SJSA1 (cell line): ENCODE data around the gene CYP2U1. TPM values are rescaled to one million over a fixed set of nuclear protein-coding genes. Genes with fewer than 3 reads are reported as not detected.
"Not testable (repeated sequence)": the region's sequence is repeated elsewhere in the genome, so short reads cannot be mapped to it uniquely, and the experiment has no call there.

ENCODE experiments used
- DNase-seq, 2 experiments: peaks; one replicate each; pipeline ENCODE4 v3.0.0-alpha.2; 2015 to 2020; ENCODE audit warnings: low spot score in 2 of 2, low read depth in 1 of 2
- H3K27ac ChIP-seq: fragments of 250-450 bp; sonication (Bioruptor Pico); 2 replicates; pipeline ENCODE4 v1.5.1; 2020; ENCODE audit warnings: mild to moderate bottlenecking, moderate library complexity
- H3K27me3 ChIP-seq: fragments of 250-450 bp; sonication (Bioruptor Pico); replicated peaks from 2 replicates; pipeline ENCODE4 v1.5.1; 2020; ENCODE audit warnings: mild to moderate bottlenecking, moderate library complexity
- H3K36me3 ChIP-seq: fragments of 250-450 bp; sonication (Bioruptor Pico); 2 replicates; pipeline ENCODE4 v1.5.1; 2020; ENCODE audit warnings: mild to moderate bottlenecking
- H3K4me1 ChIP-seq: fragments of 250-450 bp; sonication (Bioruptor Pico); replicated peaks from 2 replicates; pipeline ENCODE4 v1.6.1; 2021; ENCODE audit warnings: mild to moderate bottlenecking
- H3K4me3 ChIP-seq: fragments of 250-450 bp; sonication (Bioruptor Pico); 2 replicates; pipeline ENCODE4 v1.5.1; 2020; ENCODE audit warnings: mild to moderate bottlenecking
- H3K9me3 ChIP-seq: fragments of 250-450 bp; sonication (Bioruptor Pico); replicated peaks from 2 replicates; pipeline ENCODE4 v1.5.1; 2020; ENCODE audit warnings: mild to moderate bottlenecking
- total RNA-seq: library from RNA; depleted of rRNA; stranded (reverse); fragments of >200 nt; shearing (Covaris generic); gene quantifications from 2 replicates; pipeline ENCODE4 v1.2.3, GENCODE V29; 2014

CYP2U1 gene
- total RNA-seq, 1 experiment from 2014 or later: 10.4 TPM

DNA sequence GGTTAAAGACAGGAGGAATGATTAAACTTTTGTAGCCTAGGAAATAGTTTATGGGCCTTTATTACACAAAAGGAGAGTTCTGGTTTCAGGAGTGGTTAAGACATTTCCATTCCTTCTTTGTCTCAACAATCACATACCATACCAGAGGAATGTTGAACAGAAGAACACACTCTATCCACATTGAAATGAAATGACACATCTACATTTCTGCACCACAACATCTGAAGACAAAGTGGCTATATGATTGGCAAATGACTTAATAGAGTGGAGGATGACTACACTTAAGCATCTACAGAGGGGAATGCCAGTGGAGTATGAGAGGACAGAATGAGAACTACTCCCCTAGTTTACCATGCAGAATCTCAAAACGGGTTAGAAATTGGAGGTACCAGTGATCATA lies 8.0 kb downstream of the CYP2U1 start:
- Histone ChIP-seq H3K36me3 (no peaks in the 10 kb centered on the region), H3K4me1 (peaks cover 9% of the 10 kb centered on the region; the same call in 1 of the 2 replicates), H3K27ac (no peak overlapping the region), H3K4me3 (no peak overlapping the region), H3K27me3 (no peaks in the 10 kb centered on the region), H3K9me3 (no peaks in the 10 kb centered on the region)
- DNase-seq: peak in 1 of 2 experiments; percentile 31

DNA sequence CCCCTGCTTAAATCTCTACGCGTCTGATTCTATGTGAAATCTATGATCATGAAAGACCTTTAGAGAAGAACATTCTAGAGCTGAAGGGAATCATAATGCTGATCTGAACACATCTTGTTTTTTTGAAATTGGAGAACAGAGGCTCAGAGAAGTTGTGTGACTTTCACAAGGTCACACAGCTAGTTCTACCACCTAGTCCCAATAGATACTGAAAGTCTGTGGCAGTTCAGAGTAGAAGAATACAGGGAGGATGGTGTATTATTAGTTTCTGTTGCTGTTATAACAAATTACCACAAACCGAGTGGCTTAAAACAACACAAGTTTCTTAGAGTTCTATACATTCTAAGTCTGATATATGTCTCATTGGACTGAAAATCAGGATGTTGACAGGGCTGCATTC lies 14.5 kb downstream of the CYP2U1 start:
- H3K9me3 ChIP-seq: no peaks in the 10 kb centered on the region
- H3K36me3 ChIP-seq: peaks cover 14% of the 10 kb centered on the region
- no peak for DNase-seq

DNA sequence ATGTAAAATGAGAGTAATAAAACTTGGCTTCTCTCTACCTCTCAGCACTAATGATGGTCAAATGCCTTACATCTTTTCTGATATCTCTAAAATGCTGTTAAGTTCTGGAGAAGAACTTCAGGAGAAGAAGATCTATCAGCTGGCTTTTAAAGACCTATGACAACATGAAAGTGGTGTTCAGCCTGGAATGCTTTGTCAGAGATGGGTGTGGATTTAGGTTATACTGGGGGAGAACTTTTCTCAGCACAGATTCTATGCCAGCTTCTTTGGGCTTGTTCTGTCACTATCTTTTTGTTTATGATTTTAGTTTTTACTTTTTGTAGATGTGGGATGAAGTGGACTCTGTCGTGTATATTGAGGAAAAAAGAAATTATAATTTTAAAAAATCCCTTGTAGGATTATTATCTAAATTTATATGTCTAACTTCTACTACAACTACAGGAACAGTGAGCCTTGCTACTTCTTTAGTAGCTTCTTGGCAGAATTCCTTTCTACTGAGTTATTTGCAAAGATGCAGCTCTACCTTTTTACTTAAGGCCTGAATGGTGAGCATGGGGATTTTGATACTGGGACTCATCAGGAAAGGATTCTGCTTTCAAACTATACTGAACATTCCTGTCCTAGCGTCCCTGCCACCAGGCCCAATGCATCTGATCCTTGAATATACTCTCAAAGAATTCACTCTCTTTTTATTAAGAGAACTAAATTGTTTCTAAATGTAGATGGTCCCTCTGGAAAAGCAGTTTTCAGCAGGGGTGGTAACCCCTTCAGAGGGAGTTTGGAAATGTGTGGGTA lies 19.6 kb downstream of the CYP2U1 start:
- Histone ChIP-seq H3K4me3 (no peak overlapping the region), H3K9me3 (no peaks in the 10 kb centered on the region), H3K27ac (0 out of 2 replicates have a peak overlapping the region, but pooled peaks have one; percentile 14), H3K4me1 (peaks cover 13% of the 10 kb centered on the region; the same call in 1 of the 2 replicates), H3K36me3 (peaks cover 14% of the 10 kb centered on the region), H3K27me3 (no peaks in the 10 kb centered on the region; the same call in 1 of the 2 replicates)
- no peak for DNase-seq

More for the DNA sequence above, 14.5 kb downstream of the CYP2U1 start:
- no peaks in the 10 kb centered on the region for H3K27me3 ChIP-seq
- no peak overlapping the region for H3K4me3 ChIP-seq
- H3K4me1 ChIP-seq: no peaks in the 10 kb centered on the region
- H3K27ac ChIP-seq: no peak overlapping the region

DNA sequence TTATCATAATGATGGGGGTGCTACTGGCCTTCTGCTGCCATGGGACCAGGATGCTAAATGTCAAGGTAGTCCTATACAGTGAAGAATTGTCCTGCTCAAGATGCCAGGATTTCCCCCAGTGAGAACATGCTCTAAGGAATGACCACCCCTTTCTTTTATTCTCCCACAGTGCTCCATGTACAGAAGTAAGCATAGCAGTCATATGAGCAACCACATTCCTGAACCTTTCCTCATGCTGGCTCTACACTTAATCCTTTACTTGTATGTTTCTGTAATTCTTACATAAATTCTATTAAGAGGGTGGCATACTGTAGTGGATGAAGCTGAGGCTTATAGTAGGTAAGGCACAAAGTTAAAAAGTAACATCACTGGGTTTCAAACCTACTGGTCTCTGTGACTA lies 20.2 kb downstream of the CYP2U1 start:
- H3K9me3 ChIP-seq: no peaks in the 10 kb centered on the region
- peaks cover 13% of the 10 kb centered on the region; the same call in 1 of the 2 replicates for H3K4me1 ChIP-seq
- H3K4me3 ChIP-seq: no peak overlapping the region
- peak in 1 of 2 experiments; percentile 51 for DNase-seq
- H3K27ac ChIP-seq: peak overlapping the region; percentile 9; the same call in 1 of the 2 replicates
- H3K27me3 ChIP-seq: no peaks in the 10 kb centered on the region; the same call in 1 of the 2 replicates
- peaks cover 14% of the 10 kb centered on the region for H3K36me3 ChIP-seq

DNA sequence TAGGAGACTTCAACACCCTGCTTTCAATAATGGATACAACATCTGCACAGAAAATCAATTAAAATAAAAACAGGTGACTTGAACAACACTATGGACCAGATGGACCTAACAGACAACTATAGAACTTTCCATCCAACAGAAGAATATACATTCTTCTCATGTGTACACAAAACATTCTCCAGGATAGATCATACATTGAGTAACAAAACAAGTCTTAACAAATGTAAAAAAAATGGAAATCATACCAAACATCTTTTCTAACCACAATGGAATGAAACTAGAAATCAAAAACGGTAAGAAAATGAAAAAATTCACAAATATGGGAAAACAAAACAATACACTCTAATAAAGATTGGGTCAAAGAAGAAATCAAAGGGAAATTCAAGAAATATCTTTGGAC lies 24.7 kb downstream of the CYP2U1 start:
- Histone ChIP-seq H3K27ac (no peak overlapping the region), H3K4me3 (no peak overlapping the region), H3K4me1 (peaks cover 12% of the 10 kb centered on the region; the same call in 1 of the 2 replicates), H3K27me3 (no peaks in the 10 kb centered on the region; the same call in 1 of the 2 replicates), H3K36me3 (no peaks in the 10 kb centered on the region; the same call in 1 of the 2 replicates), H3K9me3 (no peaks in the 10 kb centered on the region)
- no peak for DNase-seq

DNA sequence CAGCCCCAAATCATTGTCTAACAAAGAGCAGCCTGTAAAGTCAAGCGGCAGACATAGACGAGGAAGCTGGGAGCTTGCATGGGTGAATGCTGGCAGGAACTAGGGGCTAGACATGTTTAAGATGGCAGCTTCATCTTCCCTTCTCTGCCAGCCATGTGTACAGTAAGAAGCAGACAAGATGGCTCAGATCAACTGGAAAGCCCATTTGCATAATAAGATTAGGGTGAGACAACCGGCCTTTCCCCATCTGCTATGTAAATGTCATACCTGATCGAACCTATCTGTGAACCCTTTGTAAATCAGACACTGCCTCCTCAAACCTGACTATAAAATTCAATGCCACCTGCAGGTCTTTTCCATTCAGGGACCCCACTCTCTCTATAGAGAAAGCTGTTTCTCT lies 35.6 kb downstream of the CYP2U1 start:
- Histone ChIP-seq H3K27ac (no peak overlapping the region), H3K27me3 (no peaks in the 10 kb centered on the region), H3K9me3 (no peaks in the 10 kb centered on the region), H3K4me3 (no peak overlapping the region), H3K4me1 (no peaks in the 10 kb centered on the region), H3K36me3 (no peaks in the 10 kb centered on the region)
- DNase-seq: no peak

DNA sequence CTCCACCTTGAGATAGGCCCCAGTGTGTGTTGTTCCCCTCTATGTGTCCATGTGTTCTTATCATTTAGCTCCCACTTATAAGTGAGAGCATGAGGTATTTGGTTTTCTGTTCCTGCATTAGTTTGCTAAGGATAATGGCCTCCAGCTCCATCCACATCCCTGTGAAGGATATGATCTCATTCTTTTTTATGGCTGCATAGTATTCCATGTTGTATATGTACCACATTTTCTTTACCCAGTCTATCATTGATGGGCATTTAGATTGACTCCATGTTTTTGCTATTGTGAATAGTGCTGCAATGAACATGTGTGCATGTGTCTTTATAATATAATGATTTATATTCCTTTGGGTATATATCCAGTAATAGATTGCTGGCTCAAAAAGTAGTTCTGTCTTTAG lies 36.2 kb downstream of the CYP2U1 start:
- not testable (repeated sequence) for H3K9me3 ChIP-seq, H3K4me1 ChIP-seq, H3K4me3 ChIP-seq, H3K27me3 ChIP-seq, H3K27ac ChIP-seq, DNase-seq, H3K36me3 ChIP-seq

DNA sequence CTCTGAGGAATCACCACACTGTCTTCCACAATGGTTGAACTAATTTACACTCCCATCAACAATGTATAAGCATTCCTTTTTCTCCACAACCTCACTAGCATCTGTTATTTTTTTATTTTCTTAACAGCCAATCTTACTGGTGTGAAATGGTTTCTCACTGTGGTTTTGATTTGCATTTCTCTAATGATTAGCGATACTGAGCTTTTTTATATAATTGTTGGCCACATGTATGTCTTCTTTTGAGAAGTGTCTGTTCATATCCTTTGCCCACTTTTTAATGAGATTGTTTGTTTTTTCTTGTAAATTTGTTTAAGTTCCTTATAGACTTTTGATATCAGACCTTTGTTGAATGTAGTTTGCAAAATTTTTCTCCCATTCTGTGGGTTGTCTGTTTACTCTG lies 36.6 kb downstream of the CYP2U1 start:
- H3K9me3 ChIP-seq, H3K27me3 ChIP-seq, H3K36me3 ChIP-seq, H3K4me1 ChIP-seq, H3K4me3 ChIP-seq, H3K27ac ChIP-seq, DNase-seq: not testable (repeated sequence)

DNA sequence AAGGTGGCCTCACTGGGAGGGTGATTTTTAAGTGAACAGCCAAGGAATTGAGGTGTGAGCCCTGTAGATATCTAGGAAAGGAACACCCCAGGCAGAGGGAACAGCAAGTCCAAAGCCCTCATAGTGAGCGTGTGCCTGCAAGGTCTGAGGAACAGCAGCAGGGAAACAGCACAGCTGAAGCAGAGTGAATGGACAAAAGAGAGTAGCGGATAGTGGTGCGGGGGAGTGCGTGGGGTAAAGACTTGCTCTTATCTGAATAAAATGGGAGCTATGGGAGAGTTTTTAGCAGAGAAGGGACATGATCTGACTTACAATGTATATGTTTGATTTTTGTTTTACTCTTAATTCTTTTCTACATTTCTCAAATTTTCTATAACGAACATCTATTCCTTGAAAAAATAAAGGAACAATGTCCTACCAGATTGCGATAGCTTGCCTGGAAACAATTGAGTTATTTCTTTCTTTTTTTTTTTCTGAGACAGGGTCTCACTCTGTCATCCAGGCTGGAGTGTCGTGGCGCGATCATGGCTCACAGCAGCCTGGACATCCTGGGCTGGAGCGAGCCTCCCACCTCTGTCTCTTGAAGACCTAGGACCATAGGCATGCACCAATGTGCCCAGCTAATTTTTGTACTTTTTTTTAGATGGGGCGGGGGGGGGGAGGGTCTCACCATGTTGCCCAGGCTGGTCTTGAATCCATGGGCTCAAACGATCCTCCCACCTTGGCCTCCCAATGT lies 38.9 kb downstream of the CYP2U1 start:
- H3K27ac ChIP-seq: no peak overlapping the region

DNA sequence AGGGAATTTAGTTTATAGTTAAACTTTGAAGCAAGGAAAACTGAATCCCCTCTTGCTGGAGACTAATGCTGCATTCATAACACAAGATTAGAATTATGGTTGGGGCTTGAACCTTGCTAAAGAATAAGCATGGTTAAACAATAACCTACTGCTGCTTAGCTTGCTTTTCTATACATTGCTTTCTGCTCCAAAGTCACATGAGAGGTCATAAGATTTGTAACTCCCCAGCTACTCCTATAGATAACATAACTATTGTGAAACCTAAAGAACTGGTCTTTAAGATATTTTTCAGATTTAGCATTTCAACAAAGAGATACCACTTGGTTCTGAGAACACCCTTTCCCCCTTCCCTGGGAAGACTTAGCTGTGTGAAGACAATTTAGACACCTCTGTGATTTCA lies 41.3 kb downstream of the CYP2U1 start:
- Histone ChIP-seq H3K36me3 (no peaks in the 10 kb centered on the region), H3K27me3 (no peaks in the 10 kb centered on the region), H3K9me3 (no peaks in the 10 kb centered on the region), H3K4me1 (no peaks in the 10 kb centered on the region; the same call in 1 of the 2 replicates), H3K27ac (no peak overlapping the region), H3K4me3 (no peak overlapping the region)
- no peak for DNase-seq

More for the DNA sequence above, 38.9 kb downstream of the CYP2U1 start:
- no peak overlapping the region for H3K4me3 ChIP-seq
- no peaks in the 10 kb centered on the region for H3K9me3 ChIP-seq
- no peaks in the 10 kb centered on the region for H3K27me3 ChIP-seq
- H3K4me1 ChIP-seq: no peaks in the 10 kb centered on the region; the same call in 1 of the 2 replicates
- no peak for DNase-seq
- H3K36me3 ChIP-seq: no peaks in the 10 kb centered on the region

DNA sequence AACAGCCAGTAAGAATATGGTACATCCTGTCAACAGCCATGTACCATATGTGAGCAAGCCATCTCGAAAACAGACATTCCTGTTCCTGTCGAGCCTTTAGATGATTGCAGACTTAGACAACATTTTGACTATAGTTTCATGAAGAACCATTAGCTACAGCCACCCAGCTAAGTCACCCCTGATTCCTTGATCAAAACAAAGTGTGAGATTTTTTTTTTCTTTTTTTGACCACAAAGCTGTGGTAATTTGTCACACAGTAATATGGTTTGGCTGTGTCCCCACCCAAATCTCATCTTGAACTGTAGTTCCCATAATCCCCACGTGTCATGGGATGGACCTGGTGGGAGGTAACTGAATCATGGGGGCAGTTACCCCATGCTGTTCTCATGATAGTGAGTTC lies 43.2 kb downstream of the CYP2U1 start:
- no peaks in the 10 kb centered on the region; the same call in 1 of the 2 replicates for H3K4me1 ChIP-seq

DNA sequence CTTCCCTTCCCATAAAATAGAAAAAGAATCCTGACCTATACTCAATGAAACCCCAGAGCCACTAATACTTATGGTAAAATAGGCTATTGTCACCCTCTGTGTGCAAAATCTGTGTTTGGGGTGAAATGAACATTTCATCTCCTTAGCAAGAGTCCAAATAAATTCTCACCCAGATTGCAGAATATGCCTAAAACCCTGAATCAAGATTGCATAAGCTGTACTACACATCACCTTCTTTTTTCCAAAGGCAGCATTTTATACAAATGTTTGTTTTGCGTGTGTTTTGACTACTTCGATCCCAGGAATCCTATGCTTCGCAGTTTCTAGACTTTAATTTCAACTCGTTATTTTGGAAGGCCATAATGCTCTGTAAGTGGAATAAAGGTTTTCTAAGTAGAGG lies 46.1 kb downstream of the CYP2U1 start:
- Histone ChIP-seq H3K27me3 (no peaks in the 10 kb centered on the region), H3K27ac (no peak overlapping the region), H3K36me3 (no peaks in the 10 kb centered on the region), H3K4me1 (no peaks in the 10 kb centered on the region; the same call in 1 of the 2 replicates), H3K9me3 (no peaks in the 10 kb centered on the region), H3K4me3 (no peak overlapping the region)
- no peak for DNase-seq

More for the DNA sequence above, 43.2 kb downstream of the CYP2U1 start:
- H3K27ac ChIP-seq: no peak overlapping the region
- H3K27me3 ChIP-seq: no peaks in the 10 kb centered on the region
- DNase-seq: no peak
- H3K36me3 ChIP-seq: no peaks in the 10 kb centered on the region
- no peak overlapping the region for H3K4me3 ChIP-seq
- no peaks in the 10 kb centered on the region for H3K9me3 ChIP-seq

DNA sequence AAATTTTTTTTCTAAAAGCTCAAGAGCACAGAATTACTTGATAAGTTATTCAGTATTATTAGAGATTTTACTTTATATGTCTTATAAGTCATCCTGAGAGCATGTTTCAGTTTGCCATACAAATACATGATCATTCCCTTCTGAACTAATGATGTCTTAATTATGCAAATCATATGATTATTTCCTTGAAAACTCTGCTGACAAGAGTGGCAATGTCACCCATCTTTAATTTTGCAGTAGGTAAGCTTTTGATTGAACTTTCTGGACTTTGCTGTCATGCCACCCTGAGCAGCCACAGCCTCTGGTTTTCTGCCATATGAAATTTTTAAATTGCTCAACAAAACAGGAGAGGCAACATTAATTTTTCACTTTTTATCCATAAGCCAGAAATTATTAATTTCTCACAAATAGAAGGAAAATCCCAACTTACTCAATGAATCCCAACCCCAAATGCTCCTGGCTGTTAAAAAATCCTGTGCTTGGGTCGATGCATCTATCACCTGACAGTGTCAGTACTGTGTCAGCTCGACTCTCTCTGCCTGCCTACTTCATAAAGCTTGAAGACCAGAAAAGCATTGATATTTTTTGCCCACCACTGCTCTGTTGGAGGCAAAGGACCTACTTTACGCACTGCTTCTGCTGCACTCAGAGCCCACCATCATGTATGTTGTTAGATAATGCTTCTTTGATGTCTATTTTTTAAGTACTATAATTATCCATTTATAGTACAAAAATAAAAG lies 46.8 kb downstream of the CYP2U1 start:
- Histone ChIP-seq H3K27me3 (no peaks in the 10 kb centered on the region), H3K27ac (no peak overlapping the region), H3K4me3 (no peak overlapping the region), H3K36me3 (no peaks in the 10 kb centered on the region), H3K4me1 (no peaks in the 10 kb centered on the region), H3K9me3 (no peaks in the 10 kb centered on the region)
- DNase-seq: no peak
